Measurements from ENCODE around the gene SPINK4.
A peak's percentile ranks its signal among the peaks of the same experiment; 100 is the strongest.

Gene SPINK4

DNA sequence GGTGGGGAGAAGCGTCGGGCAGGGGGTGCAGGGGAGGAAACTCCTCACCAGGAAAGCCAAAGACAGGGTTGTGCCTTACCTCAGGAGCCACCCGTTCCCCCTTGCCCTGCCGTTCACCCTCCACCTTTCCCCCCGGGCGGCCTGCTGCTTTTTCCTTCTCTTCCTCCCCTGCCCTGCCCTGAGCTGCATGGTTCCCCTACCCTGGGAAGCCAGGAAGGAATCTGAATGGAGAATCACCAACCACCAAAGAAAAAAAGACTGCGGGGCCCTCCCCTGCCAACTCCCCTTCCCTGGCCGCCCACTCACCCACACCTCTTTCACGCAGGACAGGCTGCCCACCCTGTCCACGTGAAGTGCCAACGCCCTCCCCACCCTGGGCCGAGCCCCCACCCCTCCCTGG is 49.5 kb downstream of the SPINK4 start:
- H3F3A ChIP-seq (ENCODE audit: insufficient read depth, low read length) = peaks cover 32% of the 10 kb centered on the region
- H3K9me3 ChIP-seq (replicated peaks; ENCODE audit: insufficient read depth, low read length) = no peaks in the 10 kb centered on the region
- DNase-seq = no peak
- no peak overlapping the region for H2AFZ ChIP-seq (ENCODE audit: low read length)
- H3K36me3 ChIP-seq (replicated peaks; ENCODE audit: insufficient read depth, low read length) = peaks cover 4% of the 10 kb centered on the region
- H3K4me2 ChIP-seq (ENCODE audit: low read depth, low read length) = peak overlapping the region; percentile 62; the same call in 1 of the 2 replicates
- peak overlapping the region; percentile 96; the same call in 1 of the 2 replicates for H3K4me3 ChIP-seq (ENCODE audit: low read length)
- no peaks in the 10 kb centered on the region for H3K9me2 ChIP-seq (replicated peaks; ENCODE audit: insufficient read depth, low read length)
- H3K27me3 ChIP-seq (replicated peaks; ENCODE audit: insufficient read depth, low read length) = no peaks in the 10 kb centered on the region
- no peak for TF ChIP-seq EZH2phosphoT487 (IDR thresholded peaks at IDR 0.05; ENCODE audit: low read length)
- no peak for TF ChIP-seq EZH2 (optimal IDR thresholded peaks at IDR 0.05; ENCODE audit: low read depth, low read length)
- TF ChIP-seq, protein P1, sequence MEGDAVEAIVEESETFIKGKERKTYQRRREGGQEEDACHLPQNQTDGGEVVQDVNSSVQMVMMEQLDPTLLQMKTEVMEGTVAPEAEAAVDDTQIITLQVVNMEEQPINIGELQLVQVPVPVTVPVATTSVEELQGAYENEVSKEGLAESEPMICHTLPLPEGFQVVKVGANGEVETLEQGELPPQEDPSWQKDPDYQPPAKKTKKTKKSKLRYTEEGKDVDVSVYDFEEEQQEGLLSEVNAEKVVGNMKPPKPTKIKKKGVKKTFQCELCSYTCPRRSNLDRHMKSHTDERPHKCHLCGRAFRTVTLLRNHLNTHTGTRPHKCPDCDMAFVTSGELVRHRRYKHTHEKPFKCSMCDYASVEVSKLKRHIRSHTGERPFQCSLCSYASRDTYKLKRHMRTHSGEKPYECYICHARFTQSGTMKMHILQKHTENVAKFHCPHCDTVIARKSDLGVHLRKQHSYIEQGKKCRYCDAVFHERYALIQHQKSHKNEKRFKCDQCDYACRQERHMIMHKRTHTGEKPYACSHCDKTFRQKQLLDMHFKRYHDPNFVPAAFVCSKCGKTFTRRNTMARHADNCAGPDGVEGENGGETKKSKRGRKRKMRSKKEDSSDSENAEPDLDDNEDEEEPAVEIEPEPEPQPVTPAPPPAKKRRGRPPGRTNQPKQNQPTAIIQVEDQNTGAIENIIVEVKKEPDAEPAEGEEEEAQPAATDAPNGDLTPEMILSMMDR (IDR thresholded peaks at IDR 0.05; ENCODE audit: low read length) = no peak
- peaks cover 31% of the 10 kb centered on the region for H3K4me1 ChIP-seq (ENCODE audit: low read length)
- H3K9ac ChIP-seq (ENCODE audit: low read length) = peak overlapping the region; percentile 98
- H3K79me2 ChIP-seq (ENCODE audit: low read length) = peaks cover 42% of the 10 kb centered on the region
- peak overlapping the region; percentile 97; the same call in 1 of the 2 replicates for H3K27ac ChIP-seq (ENCODE audit: low read length)
- no peaks in the 10 kb centered on the region for H4K20me1 ChIP-seq (ENCODE audit: insufficient read depth, low read length)

DNA sequence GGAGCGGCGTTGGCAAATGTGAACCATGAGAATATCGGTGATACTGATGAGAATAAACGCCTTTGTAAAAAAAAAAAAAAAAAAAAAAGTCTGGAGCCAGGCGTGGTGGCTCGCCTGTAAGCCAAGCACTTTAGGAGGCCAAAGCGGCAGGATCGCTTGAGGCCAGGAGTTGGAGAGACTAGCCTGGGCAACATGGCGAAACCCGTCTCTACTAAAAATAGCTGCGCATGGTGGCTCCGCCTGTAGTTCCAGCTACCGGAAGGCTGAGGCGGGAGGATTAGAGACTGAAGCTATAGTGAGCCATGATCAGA is 49.9 kb downstream of the SPINK4 start:
- Histone ChIP-seq H3K27me3 (replicated peaks; ENCODE audit: insufficient read depth, low read length) (no peaks in the 10 kb centered on the region), H3K27ac (ENCODE audit: low read length) (peak overlapping the region; percentile 97), H3K4me1 (ENCODE audit: low read length) (peaks cover 35% of the 10 kb centered on the region)

GRCh38 chr9:33290247-33291030 is 50.5 kb downstream of the SPINK4 start, which contains the start of gene NFX1:
NFX1 (plus strand) TSS chr9:33290516; CDS start chr9:33290573, 57 bp downstream.
- Histone ChIP-seq H3F3A (ENCODE audit: insufficient read depth, low read length) (peaks cover 42% of the 10 kb centered on the region), H4K20me1 (ENCODE audit: insufficient read depth, low read length) (no peaks in the 10 kb centered on the region), H3K27ac (ENCODE audit: low read length) (peak within 1 kb of the TSS; percentile 97), H3K36me3 (replicated peaks; ENCODE audit: insufficient read depth, low read length) (peaks cover 4% of the 10 kb centered on the region), H3K4me3 (ENCODE audit: low read length) (peak within 1 kb of the TSS; percentile 96), H3K27me3 (replicated peaks; ENCODE audit: insufficient read depth, low read length) (no peaks in the 10 kb centered on the region), H3K4me2 (ENCODE audit: low read depth, low read length) (peak within 1 kb of the TSS; percentile 62), H2AFZ (ENCODE audit: low read length) (peak within 1 kb of the TSS; percentile 44; the same call in 1 of the 2 replicates), H3K9me2 (replicated peaks; ENCODE audit: insufficient read depth, low read length) (no peaks in the 10 kb centered on the region), H3K79me2 (ENCODE audit: low read length) (peaks cover 51% of the 10 kb centered on the region), H3K9me3 (replicated peaks; ENCODE audit: insufficient read depth, low read length) (no peaks in the 10 kb centered on the region), H3K9ac (ENCODE audit: low read length) (peak within 1 kb of the TSS; percentile 98), H3K4me1 (ENCODE audit: low read length) (peaks cover 40% of the 10 kb centered on the region)
- DNase-seq = peak; percentile 99
- TF ChIP-seq EZH2 (optimal IDR thresholded peaks at IDR 0.05; ENCODE audit: low read depth, low read length) (no peak), EZH2phosphoT487 (IDR thresholded peaks at IDR 0.05; ENCODE audit: low read length) (no peak)
- TF ChIP-seq, protein P1 (IDR thresholded peaks at IDR 0.05; ENCODE audit: low read length) = no peak

More for the DNA sequence above, 49.9 kb downstream of the SPINK4 start:
- Histone ChIP-seq H3F3A (ENCODE audit: insufficient read depth, low read length) (peaks cover 36% of the 10 kb centered on the region), H3K4me2 (ENCODE audit: low read depth, low read length) (peak overlapping the region; percentile 62; the same call in 1 of the 2 replicates), H3K9me3 (replicated peaks; ENCODE audit: insufficient read depth, low read length) (no peaks in the 10 kb centered on the region), H3K9me2 (replicated peaks; ENCODE audit: insufficient read depth, low read length) (no peaks in the 10 kb centered on the region), H3K36me3 (replicated peaks; ENCODE audit: insufficient read depth, low read length) (peaks cover 4% of the 10 kb centered on the region), H3K4me3 (ENCODE audit: low read length) (peak overlapping the region; percentile 96), H2AFZ (ENCODE audit: low read length) (peak overlapping the region; percentile 44; the same call in 1 of the 2 replicates), H3K79me2 (ENCODE audit: low read length) (peaks cover 45% of the 10 kb centered on the region), H4K20me1 (ENCODE audit: insufficient read depth, low read length) (no peaks in the 10 kb centered on the region), H3K9ac (ENCODE audit: low read length) (peak overlapping the region; percentile 98)
- DNase-seq = no peak
- TF ChIP-seq, protein P1 (IDR thresholded peaks at IDR 0.05; ENCODE audit: low read length) = no peak
- TF ChIP-seq EZH2phosphoT487 (IDR thresholded peaks at IDR 0.05; ENCODE audit: low read length) (no peak), EZH2 (optimal IDR thresholded peaks at IDR 0.05; ENCODE audit: low read depth, low read length) (no peak)
